ENCODE measurements around the gene STX18. TPM values are rescaled to one million over a fixed set of nuclear protein-coding genes. Genes with fewer than 3 reads are reported as not detected.
A peak's percentile ranks its signal among the peaks of the same experiment; 100 is the strongest.

Gene STX18
- 10 to 100 TPM; 24.2 to 55.0 (median 38.7) TPM for polyA plus RNA-seq
- long read RNA-seq, donor 1, transcript STX18-201 (11 exons, 2,138 nt), result major isoform, 22 of 41 reads
- long read RNA-seq, donor 1, partial matches to known transcripts, result 18 of 41 reads
- long read RNA-seq, donor 1, other reads (novel, unspliced or antisense), result 0 of 41 reads
- long read RNA-seq, donor 2, partial matches to known transcripts, result 0 of 4 reads
- long read RNA-seq, donor 2, other reads (novel, unspliced or antisense), result 0 of 4 reads
- long read RNA-seq, donor 3, transcript STX18-201 (11 exons, 2,138 nt), result major isoform, 5 of 5 reads
- long read RNA-seq, donor 3, partial matches to known transcripts, result 0 of 5 reads
- long read RNA-seq, donor 3, other reads (novel, unspliced or antisense), result 0 of 5 reads
- long read RNA-seq, donor 4, partial matches to known transcripts, result 0 of 1 reads
- long read RNA-seq, donor 4, other reads (novel, unspliced or antisense), result 0 of 1 reads
- long read RNA-seq, donor 5, partial matches to known transcripts, result 0 of 3 reads
- long read RNA-seq, donor 5, other reads (novel, unspliced or antisense), result 0 of 3 reads
- long read RNA-seq, donor 6, partial matches to known transcripts, result 0 of 5 reads
- long read RNA-seq, donor 6, other reads (novel, unspliced or antisense), result 0 of 5 reads
- long read RNA-seq, donor 7, result 0 reads
- long read RNA-seq, donor 8, partial matches to known transcripts, result 0 of 1 reads
- long read RNA-seq, donor 8, other reads (novel, unspliced or antisense), result 0 of 1 reads
- long read RNA-seq, donor 9, partial matches to known transcripts, result 0 of 1 reads
- long read RNA-seq, donor 9, other reads (novel, unspliced or antisense), result 0 of 1 reads
- long read RNA-seq, donor 10, transcript STX18-201 (11 exons, 2,138 nt), result major isoform, 12 of 24 reads
- long read RNA-seq, donor 10, partial matches to known transcripts, result 9 of 24 reads
- long read RNA-seq, donor 10, other reads (novel, unspliced or antisense), result 0 of 24 reads

DNA sequence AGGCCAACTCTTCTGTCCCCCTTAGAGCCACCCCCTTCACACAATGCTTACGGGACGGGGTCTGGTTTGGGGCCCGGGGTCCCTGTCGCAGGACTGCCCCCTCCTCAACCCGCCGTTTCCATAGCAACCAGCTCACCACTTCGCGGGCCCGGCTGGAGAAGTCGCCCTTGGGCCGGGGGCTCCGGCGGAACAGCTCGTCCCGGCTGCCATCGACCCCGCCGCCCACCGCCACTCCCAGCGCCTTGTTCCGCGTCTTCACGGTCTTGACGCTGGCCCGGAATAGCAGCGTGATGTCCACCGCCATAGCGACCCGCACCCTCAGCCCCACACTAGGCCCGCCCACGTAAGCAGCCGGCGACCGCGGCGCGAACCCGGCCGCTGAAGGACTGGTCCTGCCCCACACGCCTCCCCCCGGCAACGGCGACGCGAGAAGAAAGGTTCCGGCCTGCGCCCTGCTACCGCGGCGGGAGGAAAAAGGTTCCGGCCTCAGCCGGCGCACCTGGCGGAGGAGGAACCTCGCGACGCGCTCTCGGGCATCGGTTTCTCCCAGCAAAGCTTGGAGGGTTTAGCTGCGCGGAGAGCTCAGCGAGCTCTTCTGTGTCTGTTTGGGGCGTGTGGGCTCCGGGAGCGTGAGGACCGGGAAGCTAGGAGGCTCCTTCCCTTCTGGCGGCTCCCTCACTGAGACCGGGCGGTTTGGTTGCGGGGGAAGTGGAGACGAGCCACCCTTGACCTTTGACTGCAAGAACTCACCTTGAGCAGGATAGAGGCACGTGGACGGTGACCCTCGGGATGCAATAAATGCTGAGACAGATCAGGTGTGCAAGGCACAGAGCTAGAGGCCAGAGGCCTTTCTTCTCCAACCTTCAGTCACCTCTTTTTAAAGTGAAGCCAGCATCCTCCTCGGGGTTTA is at the start of gene STX18:
Gene STX18, minus strand, starts transcription at position 388 of the 910 bp plus-strand sequence. Its CDS starts 84 bp downstream, at position 304.
- Histone ChIP-seq H3K36me3 (ENCODE audit: control insufficient read depth in 3 of 3, insufficient read depth in 2 of 3, low read depth in 1 of 3, low read length in 3 of 3) (peaks cover 0 to 6% (median 0%) of the 10 kb centered on the region in 3 donors), H3K9me3 (ENCODE audit: control insufficient read depth in 2 of 2, insufficient read depth in 1 of 2, low read depth in 1 of 2, low read length in 1 of 2) (no peaks in the 10 kb centered on the region), H3K27me3 (ENCODE audit: control insufficient read depth in 3 of 3, insufficient read depth in 3 of 3, low read length in 3 of 3) (no peaks in the 10 kb centered on the region), H3K4me3 (ENCODE audit: low read depth in 1 of 3, low read length in 3 of 3) (peak within 1 kb of the TSS; percentile 87 to 98 (median 95)), H3K4me1 (ENCODE audit: control insufficient read depth in 3 of 3, insufficient read depth in 2 of 3, low read depth in 1 of 3, low read length in 2 of 3) (peaks cover 6 to 13% (median 10%) of the 10 kb centered on the region in 3 donors), H3K27ac (ENCODE audit: low read depth in 1 of 3, low read length in 2 of 3) (peak within 1 kb of the TSS; percentile 90 to 95 (median 92))
- DNase-seq (peak; percentile 91 to 97), FAIRE-seq (no peak)
- 0 to 1% (median 0%) methylated on average over 70 to 76 of the region's 76 CpGs for WGBS, 3 donors

- Histone ChIP-seq H3K9me3 (ENCODE audit: control insufficient read depth in 2 of 2, insufficient read depth in 1 of 2, low read depth in 1 of 2, low read length in 1 of 2) (peaks cover 0 to 8% of the 10 kb centered on the region in 2 donors), H3K4me3 (ENCODE audit: low read depth in 1 of 3, low read length in 3 of 3) (no peak overlapping the region), H3K27me3 (ENCODE audit: control insufficient read depth in 3 of 3, insufficient read depth in 3 of 3, low read length in 3 of 3) (no peaks in the 10 kb centered on the region), H3K4me1 (ENCODE audit: control insufficient read depth in 3 of 3, insufficient read depth in 2 of 3, low read depth in 1 of 3, low read length in 2 of 3) (no peaks in the 10 kb centered on the region), H3K36me3 (ENCODE audit: control insufficient read depth in 3 of 3, insufficient read depth in 2 of 3, low read depth in 1 of 3, low read length in 3 of 3) (no peaks in the 10 kb centered on the region), H3K27ac (ENCODE audit: low read depth in 1 of 3, low read length in 2 of 3) (no peak overlapping the region)
- FAIRE-seq (no peak), DNase-seq (no peak)
- 84 to 95% (median 95%) methylated on average over 4 of the region's 4 CpGs for WGBS, 3 donors
Measured at GRCh38 chr4:4591071-4591470, 49.2 kb upstream of the STX18 start.

- no peak for DNase-seq
- H3K27me3 ChIP-seq (ENCODE audit: control insufficient read depth in 3 of 3, insufficient read depth in 3 of 3, low read length in 3 of 3), result no peaks in the 10 kb centered on the region
- H3K4me1 ChIP-seq (ENCODE audit: control insufficient read depth in 3 of 3, insufficient read depth in 2 of 3, low read depth in 1 of 3, low read length in 2 of 3), result no peaks in the 10 kb centered on the region
- FAIRE-seq, result no peak
- peaks cover 0 to 7% of the 10 kb centered on the region in 2 donors for H3K9me3 ChIP-seq (ENCODE audit: control insufficient read depth in 2 of 2, insufficient read depth in 1 of 2, low read depth in 1 of 2, low read length in 1 of 2)
- whole genome bisulfite sequencing, 3 donors, result 81 to 95% (median 88%) methylated on average over 7 of the region's 7 CpGs
- H3K36me3 ChIP-seq (ENCODE audit: control insufficient read depth in 3 of 3, insufficient read depth in 2 of 3, low read depth in 1 of 3, low read length in 3 of 3), result no peaks in the 10 kb centered on the region
- H3K27ac ChIP-seq (ENCODE audit: low read depth in 1 of 3, low read length in 2 of 3), result no peak overlapping the region
- H3K4me3 ChIP-seq (ENCODE audit: low read depth in 1 of 3, low read length in 3 of 3), result no peak overlapping the region
Measured at GRCh38 chr4:4590546-4590945, 48.7 kb upstream of the STX18 start.

- Histone ChIP-seq H3K27ac (ENCODE audit: low read depth in 1 of 3, low read length in 2 of 3) (no peak overlapping the region), H3K36me3 (ENCODE audit: control insufficient read depth in 3 of 3, insufficient read depth in 2 of 3, low read depth in 1 of 3, low read length in 3 of 3) (no peaks in the 10 kb centered on the region), H3K27me3 (ENCODE audit: control insufficient read depth in 3 of 3, insufficient read depth in 3 of 3, low read length in 3 of 3) (no peaks in the 10 kb centered on the region), H3K9me3 (ENCODE audit: control insufficient read depth in 2 of 2, insufficient read depth in 1 of 2, low read depth in 1 of 2, low read length in 1 of 2) (no peaks in the 10 kb centered on the region), H3K4me1 (ENCODE audit: control insufficient read depth in 3 of 3, insufficient read depth in 2 of 3, low read depth in 1 of 3, low read length in 2 of 3) (no peaks in the 10 kb centered on the region), H3K4me3 (ENCODE audit: low read depth in 1 of 3, low read length in 3 of 3) (no peak overlapping the region)
- DNase-seq, result no peak
- no peak for FAIRE-seq
- 89 to 94% (median 92%) methylated on average over 3 of the region's 3 CpGs for WGBS, 3 donors
Measured at GRCh38 chr4:4585012-4585670, 43.3 kb upstream of the STX18 start.

- Histone ChIP-seq H3K4me1 (ENCODE audit: control insufficient read depth in 3 of 3, insufficient read depth in 2 of 3, low read depth in 1 of 3, low read length in 2 of 3) (no peaks in the 10 kb centered on the region), H3K9me3 (ENCODE audit: control insufficient read depth in 2 of 2, insufficient read depth in 1 of 2, low read depth in 1 of 2, low read length in 1 of 2) (no peaks in the 10 kb centered on the region), H3K36me3 (ENCODE audit: control insufficient read depth in 3 of 3, insufficient read depth in 2 of 3, low read depth in 1 of 3, low read length in 3 of 3) (peaks cover 0 to 4% (median 0%) of the 10 kb centered on the region in 3 donors), H3K27ac (ENCODE audit: low read depth in 1 of 3, low read length in 2 of 3) (no peak overlapping the region), H3K27me3 (ENCODE audit: control insufficient read depth in 3 of 3, insufficient read depth in 3 of 3, low read length in 3 of 3) (no peaks in the 10 kb centered on the region), H3K4me3 (ENCODE audit: low read depth in 1 of 3, low read length in 3 of 3) (no peak overlapping the region)
- no peak for FAIRE-seq
- WGBS, 3 donors, result 92 to 95% (median 95%) methylated on average over 4 of the region's 4 CpGs
- DNase-seq, result no peak
Measured at GRCh38 chr4:4583606-4584005, 41.8 kb upstream of the STX18 start.

DNA sequence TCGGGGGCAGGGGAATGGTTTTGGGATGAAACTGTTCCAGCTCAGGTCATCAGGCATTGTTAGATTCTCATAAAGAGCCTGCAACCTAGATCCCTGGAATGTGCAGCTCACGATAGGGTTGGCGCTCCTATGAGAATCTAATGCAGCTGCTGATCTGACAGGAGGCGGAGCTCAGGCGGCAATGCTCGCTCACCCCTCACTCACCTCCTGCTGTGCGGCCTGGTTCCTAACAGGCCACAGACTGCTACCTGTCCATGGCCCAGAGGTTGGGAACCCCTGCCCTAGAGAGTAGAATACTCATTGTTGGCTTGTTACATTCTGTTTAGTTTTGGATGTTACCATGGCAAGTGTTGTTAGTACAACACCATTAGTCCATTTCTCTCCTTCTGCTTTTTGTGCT is 40.8 kb upstream of the STX18 start:
- H3K4me1 ChIP-seq (ENCODE audit: control insufficient read depth in 3 of 3, insufficient read depth in 2 of 3, low read depth in 1 of 3, low read length in 2 of 3), result no peaks in the 10 kb centered on the region
- no peak overlapping the region for H3K27ac ChIP-seq (ENCODE audit: low read depth in 1 of 3, low read length in 2 of 3)
- H3K27me3 ChIP-seq (ENCODE audit: control insufficient read depth in 3 of 3, insufficient read depth in 3 of 3, low read length in 3 of 3), result no peaks in the 10 kb centered on the region
- WGBS, 3 donors, result 90 to 97% (median 93%) methylated on average over 7 of the region's 7 CpGs
- no peak overlapping the region for H3K4me3 ChIP-seq (ENCODE audit: low read depth in 1 of 3, low read length in 3 of 3)
- no peaks in the 10 kb centered on the region for H3K9me3 ChIP-seq (ENCODE audit: control insufficient read depth in 2 of 2, insufficient read depth in 1 of 2, low read depth in 1 of 2, low read length in 1 of 2)
- FAIRE-seq (no peak), DNase-seq (no peak)
- H3K36me3 ChIP-seq (ENCODE audit: control insufficient read depth in 3 of 3, insufficient read depth in 2 of 3, low read depth in 1 of 3, low read length in 3 of 3), result peaks cover 0 to 4% (median 0%) of the 10 kb centered on the region in 3 donors

- DNase-seq (no peak), FAIRE-seq (no peak)
- no peaks in the 10 kb centered on the region for H3K9me3 ChIP-seq (ENCODE audit: control insufficient read depth in 2 of 2, insufficient read depth in 1 of 2, low read depth in 1 of 2, low read length in 1 of 2)
- peaks cover 0 to 4% (median 0%) of the 10 kb centered on the region in 3 donors for H3K36me3 ChIP-seq (ENCODE audit: control insufficient read depth in 3 of 3, insufficient read depth in 2 of 3, low read depth in 1 of 3, low read length in 3 of 3)
- 93 to 96% (median 96%) methylated on average over 2 of the region's 2 CpGs for WGBS, 3 donors
- no peak overlapping the region for H3K27ac ChIP-seq (ENCODE audit: low read depth in 1 of 3, low read length in 2 of 3)
- H3K4me3 ChIP-seq (ENCODE audit: low read depth in 1 of 3, low read length in 3 of 3), result no peak overlapping the region
- H3K27me3 ChIP-seq (ENCODE audit: control insufficient read depth in 3 of 3, insufficient read depth in 3 of 3, low read length in 3 of 3), result no peaks in the 10 kb centered on the region
- peaks cover 0 to 1% (median 0%) of the 10 kb centered on the region in 3 donors for H3K4me1 ChIP-seq (ENCODE audit: control insufficient read depth in 3 of 3, insufficient read depth in 2 of 3, low read depth in 1 of 3, low read length in 2 of 3)
Measured at GRCh38 chr4:4580494-4580893, 38.6 kb upstream of the STX18 start.
